Uterus (tissue), 4 donors: ENCODE measurements around the gene TNNI2. TPM values are rescaled to one million over a fixed set of nuclear protein-coding genes. Genes with fewer than 3 reads are reported as not detected.
"Not testable (repeated sequence)": the region's sequence is repeated elsewhere in the genome, so short reads cannot be mapped to it uniquely, and the experiment has no call there.

Experiments used
- DNase-seq, 2 donors: peaks; one replicate each; pipeline ENCODE4 v3.0.0-alpha.2; 2019 to 2020
- H3K27ac ChIP-seq, 2 donors: fragments of 200-600 bp; sonication (generic); 1 replicate in 1 of 2; 2 replicates in 1 of 2; pipeline ENCODE4 v1.5.1; 2016 to 2018
- H3K27me3 ChIP-seq, 2 donors: fragments of 200-600 bp; sonication (generic); one replicate each; pipeline ENCODE4 v1.5.1; 2018 to 2019; ENCODE audit warnings: control low read depth in 1 of 2
- H3K36me3 ChIP-seq, 2 donors: fragments of 200-600 bp; sonication (generic); one replicate each; pipeline ENCODE4 v1.5.1; 2019; ENCODE audit warnings: control low read depth in 1 of 2
- H3K4me1 ChIP-seq, 2 donors: fragments of 200-600 bp; sonication (generic); one replicate each; pipeline ENCODE4 v1.5.1; 2018 to 2019; ENCODE audit warnings: control low read depth in 1 of 2
- H3K4me3 ChIP-seq, 2 donors: fragments of 200-600 bp; sonication (generic); 1 replicate in 1 of 2; 2 replicates in 1 of 2; pipeline ENCODE4 v1.5.1; 2018 to 2019; ENCODE audit warnings: mild to moderate bottlenecking in 1 of 2
- H3K9me3 ChIP-seq, 2 donors: fragments of 200-600 bp; sonication (generic); one replicate each; pipeline ENCODE4 v1.5.1; 2019; ENCODE audit warnings: control low read depth in 1 of 2
- CTCF ChIP-seq, 4 experiments: fragments of 200-600 bp in 2 of 4; fragments of 450-650 bp in 2 of 4; sonication (generic) in 2 of 4; IDR thresholded peaks; one replicate each; pipeline ENCODE4 v1.5.1; 2016 to 2019; ENCODE audit warnings: antibody characterized with exemption in 4 of 4, mild to moderate bottlenecking in 2 of 4, moderate library complexity in 1 of 4
- POLR2A ChIP-seq, 2 donors: fragments of 450-650 bp; IDR thresholded peaks; one replicate each; pipeline ENCODE4 v1.6.1; 2016; ENCODE audit warnings: antibody characterized with exemption in 2 of 2, mild to moderate bottlenecking in 1 of 2, moderate library complexity in 1 of 2
- intact Hi-C: fragments of 100-400 bp; cut with DNase I; formaldehyde crosslinking; loops from one replicate; pipeline ENCODE4 v1.15.1; 2023; ENCODE audit warnings: low total_unique reads
- total RNA-seq, 4 donors: library from RNA; depleted of rRNA in 3 of 4; stranded (reverse); fragments of >200 nt in 3 of 4; gene quantifications; one replicate each; pipeline versions ENCODE4 v1.1.0 to v1.2.4, GENCODE V29; 2014 to 2023
- donor health status: DM: yes; HTN: yes; CAD: no.

Gene TNNI2
- total RNA-seq, 4 donors from 2014 or later: 0.95 to 1.5 TPM; not detected in 2

- no peaks in the 10 kb centered on the region for H3K4me1 ChIP-seq
- no peaks in the 10 kb centered on the region for H3K27me3 ChIP-seq
- no peak for DNase-seq
- H3K36me3 ChIP-seq: no peaks in the 10 kb centered on the region
- no peak overlapping the region for H3K27ac ChIP-seq
- intact Hi-C loops: no loop called here
- no peaks in the 10 kb centered on the region for H3K9me3 ChIP-seq
- H3K4me3 ChIP-seq: no peak overlapping the region
- TF ChIP-seq CTCF (IDR thresholded peaks at IDR 0.05) (no peak), POLR2A (IDR thresholded peaks at IDR 0.05) (no peak)
These were observed 26.5 kb upstream of the TNNI2 start for GRCh38 chr11:1812274-1812673.

GRCh38 chr11:1812801-1813200 lies 26.0 kb upstream of the TNNI2 start:
- Histone ChIP-seq H3K4me3 (no peak overlapping the region), H3K27ac (no peak overlapping the region), H3K36me3 (no peaks in the 10 kb centered on the region), H3K9me3 (no peaks in the 10 kb centered on the region), H3K4me1 (no peaks in the 10 kb centered on the region), H3K27me3 (no peaks in the 10 kb centered on the region)
- TF ChIP-seq CTCF (IDR thresholded peaks at IDR 0.05) (no peak), POLR2A (IDR thresholded peaks at IDR 0.05) (no peak)
- no peak for DNase-seq
- intact Hi-C loops: no loop called here

GRCh38 chr11:1813356-1813755 lies 25.4 kb upstream of the TNNI2 start:
- H3K4me1 ChIP-seq, H3K36me3 ChIP-seq, H3K4me3 ChIP-seq, H3K27ac ChIP-seq, H3K9me3 ChIP-seq, DNase-seq, H3K27me3 ChIP-seq, intact Hi-C loops: not testable (repeated sequence)

- Histone ChIP-seq H3K9me3 (no peaks in the 10 kb centered on the region), H3K36me3 (no peaks in the 10 kb centered on the region), H3K27ac (no peak overlapping the region), H3K4me3 (no peak overlapping the region), H3K4me1 (no peaks in the 10 kb centered on the region), H3K27me3 (no peaks in the 10 kb centered on the region)
- TF ChIP-seq CTCF (IDR thresholded peaks at IDR 0.05) (no peak), POLR2A (IDR thresholded peaks at IDR 0.05) (no peak)
- no peak for DNase-seq
- intact Hi-C loops: no loop called here
These were observed 24.1 kb upstream of the TNNI2 start for GRCh38 chr11:1814691-1815090.

- no peak for DNase-seq
- Histone ChIP-seq H3K4me3 (no peak overlapping the region), H3K27me3 (no peaks in the 10 kb centered on the region), H3K36me3 (no peaks in the 10 kb centered on the region), H3K9me3 (no peaks in the 10 kb centered on the region), H3K27ac (no peak overlapping the region), H3K4me1 (no peaks in the 10 kb centered on the region)
- intact Hi-C loops: no loop called here
- TF ChIP-seq POLR2A (IDR thresholded peaks at IDR 0.05) (no peak), CTCF (IDR thresholded peaks at IDR 0.05) (no peak)
These were observed 23.5 kb upstream of the TNNI2 start for GRCh38 chr11:1815311-1815710.

- TF ChIP-seq POLR2A (IDR thresholded peaks at IDR 0.05) (no peak), CTCF (IDR thresholded peaks at IDR 0.05) (no peak)
- Histone ChIP-seq H3K9me3 (no peaks in the 10 kb centered on the region), H3K27ac (no peak overlapping the region), H3K27me3 (no peaks in the 10 kb centered on the region), H3K4me3 (no peak overlapping the region), H3K36me3 (no peaks in the 10 kb centered on the region), H3K4me1 (no peaks in the 10 kb centered on the region)
- no peak for DNase-seq
- intact Hi-C loops: no loop called here
These were observed 23.0 kb upstream of the TNNI2 start for GRCh38 chr11:1815751-1816150.
